ENCODE data around the gene NAV1. TPM values are rescaled to one million over a fixed set of nuclear protein-coding genes. Genes with fewer than 3 reads are reported as not detected.

The NAV1 gene
- polyA plus RNA-seq, 1 donor (not counting 4 experiments of a cell fraction or from before 2014, with no cell fraction given): 13.2 TPM

DNA sequence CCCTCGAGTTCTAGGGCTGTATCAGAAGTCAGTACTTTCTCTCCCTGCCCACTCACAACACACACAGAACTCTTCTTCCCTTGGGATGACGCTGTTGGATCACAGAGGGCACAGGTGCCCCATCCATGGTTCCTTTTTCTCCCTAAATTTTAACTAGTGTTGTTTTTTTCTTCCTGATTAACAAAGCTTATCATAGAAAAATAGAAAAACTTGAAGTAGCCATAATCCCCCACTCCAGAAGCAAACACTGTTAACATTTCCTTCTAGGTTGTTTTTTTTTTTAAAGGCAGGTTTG is 27.5 kb downstream of the NAV1 start:
- peaks cover 16% of the 10 kb centered on the region for H3K27me3 ChIP-seq (ENCODE audit: control insufficient read depth, extremely low read depth, insufficient read depth, low read length)
- no peaks in the 10 kb centered on the region for H3K4me1 ChIP-seq (ENCODE audit: control insufficient read depth, extremely low read depth, insufficient read depth, low read length)
- no peak overlapping the region for H2AFZ ChIP-seq (ENCODE audit: control insufficient read depth, low read length)
- H3K27ac ChIP-seq (ENCODE audit: control insufficient read depth, insufficient read depth, low read length): no peak overlapping the region
- no peaks in the 10 kb centered on the region for H4K20me1 ChIP-seq (ENCODE audit: control insufficient read depth, extremely low read depth, insufficient read depth, low read length)
- no peak overlapping the region for H3K9ac ChIP-seq (ENCODE audit: control insufficient read depth, extremely low read depth, insufficient read depth, low read length)
- no peak overlapping the region for H3K4me2 ChIP-seq (ENCODE audit: control insufficient read depth, extremely low read depth, insufficient read depth, low read depth, low read length)
- dilution Hi-C loops (cut with MboI; ENCODE audit: extremely low pct_ligation_motif_present, low sequenced_read_pairs): loop anchor here (25.0 kb wide), 2 partner anchors 121 to 221 kb away; no protein-coding TSS in a partner anchor
- H3K36me3 ChIP-seq (ENCODE audit: control insufficient read depth in 2 of 2, extremely low read depth in 1 of 2, insufficient read depth in 2 of 2, low read length in 2 of 2): no peaks in the 10 kb centered on the region
- no peaks in the 10 kb centered on the region for H3K79me2 ChIP-seq (ENCODE audit: control insufficient read depth, insufficient read depth, low read length)
- no peak for TF ChIP-seq EZH2 (IDR thresholded peaks at IDR 0.05; ENCODE audit: low read length)
- TF ChIP-seq, protein P1, sequence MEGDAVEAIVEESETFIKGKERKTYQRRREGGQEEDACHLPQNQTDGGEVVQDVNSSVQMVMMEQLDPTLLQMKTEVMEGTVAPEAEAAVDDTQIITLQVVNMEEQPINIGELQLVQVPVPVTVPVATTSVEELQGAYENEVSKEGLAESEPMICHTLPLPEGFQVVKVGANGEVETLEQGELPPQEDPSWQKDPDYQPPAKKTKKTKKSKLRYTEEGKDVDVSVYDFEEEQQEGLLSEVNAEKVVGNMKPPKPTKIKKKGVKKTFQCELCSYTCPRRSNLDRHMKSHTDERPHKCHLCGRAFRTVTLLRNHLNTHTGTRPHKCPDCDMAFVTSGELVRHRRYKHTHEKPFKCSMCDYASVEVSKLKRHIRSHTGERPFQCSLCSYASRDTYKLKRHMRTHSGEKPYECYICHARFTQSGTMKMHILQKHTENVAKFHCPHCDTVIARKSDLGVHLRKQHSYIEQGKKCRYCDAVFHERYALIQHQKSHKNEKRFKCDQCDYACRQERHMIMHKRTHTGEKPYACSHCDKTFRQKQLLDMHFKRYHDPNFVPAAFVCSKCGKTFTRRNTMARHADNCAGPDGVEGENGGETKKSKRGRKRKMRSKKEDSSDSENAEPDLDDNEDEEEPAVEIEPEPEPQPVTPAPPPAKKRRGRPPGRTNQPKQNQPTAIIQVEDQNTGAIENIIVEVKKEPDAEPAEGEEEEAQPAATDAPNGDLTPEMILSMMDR (optimal IDR thresholded peaks at IDR 0.05 in 1 of 3, IDR thresholded peaks at IDR 0.05 in 1 of 3, conservative IDR thresholded peaks at IDR 0.05 in 1 of 3; ENCODE audit: extremely low read depth in 1 of 3, insufficient read depth in 2 of 3, low read length in 3 of 3): no peak
- H3K9me3 ChIP-seq (ENCODE audit: control insufficient read depth, low read depth, low read length): no peaks in the 10 kb centered on the region
- no peak for DNase-seq (ENCODE audit: low read depth, low spot score)
- no peak overlapping the region for H3K4me3 ChIP-seq (ENCODE audit: control insufficient read depth in 2 of 3, extremely low read depth in 1 of 3, insufficient read depth in 2 of 3, low read depth in 1 of 3, low read length in 3 of 3)
- no peaks in the 10 kb centered on the region for H3K9me1 ChIP-seq (ENCODE audit: control insufficient read depth, extremely low read depth, insufficient read depth, low read length)
- FAIRE-seq: no peak

DNA sequence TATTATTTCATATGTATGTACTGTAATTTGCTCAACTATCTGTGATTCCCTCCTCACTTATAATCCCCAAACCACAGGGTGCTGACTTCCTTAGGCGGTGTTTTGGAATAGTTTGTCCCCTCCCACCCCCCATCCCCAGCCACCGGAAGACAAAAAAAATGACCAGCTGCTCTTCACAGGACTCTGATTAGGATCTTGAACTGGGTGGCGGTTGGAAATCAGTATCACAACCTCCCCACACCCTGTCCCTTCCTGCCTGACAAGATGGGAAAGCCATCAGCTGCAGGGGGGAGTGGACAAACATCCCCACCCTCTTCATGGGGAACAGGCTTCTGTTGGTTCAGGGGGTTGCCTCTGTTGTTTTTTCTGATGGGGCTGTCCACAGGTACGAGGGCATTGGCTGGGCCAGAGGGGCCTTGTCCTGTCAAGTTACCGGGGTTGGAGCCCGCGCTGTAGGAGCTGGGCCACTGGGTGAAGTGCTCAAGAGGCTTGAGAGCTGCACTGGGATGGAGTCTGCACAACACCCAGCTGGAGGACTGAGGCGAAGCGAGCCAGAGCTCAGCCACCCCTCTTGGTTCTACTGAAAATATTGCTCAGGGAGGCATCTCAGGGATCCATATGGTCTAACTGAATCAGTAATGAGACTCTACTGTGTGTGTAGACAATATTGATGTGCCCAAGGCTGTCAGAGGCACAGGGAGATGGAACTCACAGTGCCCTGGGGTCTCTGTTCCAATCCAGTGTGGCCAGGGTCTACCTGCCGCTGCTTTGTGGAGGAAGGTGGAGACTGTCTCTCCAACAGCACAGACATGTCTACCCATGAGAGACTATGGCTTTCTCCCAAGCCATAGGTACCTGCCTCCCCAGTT is 28.2 kb downstream of the NAV1 start:
- H3K36me3 ChIP-seq (ENCODE audit: control insufficient read depth in 2 of 2, extremely low read depth in 1 of 2, insufficient read depth in 2 of 2, low read length in 2 of 2): no peaks in the 10 kb centered on the region
- H3K27ac ChIP-seq (ENCODE audit: control insufficient read depth, insufficient read depth, low read length): no peak overlapping the region
- dilution Hi-C loops (cut with MboI; ENCODE audit: extremely low pct_ligation_motif_present, low sequenced_read_pairs): loop anchor here (25.0 kb wide), 2 partner anchors 120 to 220 kb away; no protein-coding TSS in a partner anchor
- H2AFZ ChIP-seq (ENCODE audit: control insufficient read depth, low read length): no peak overlapping the region
- no peak overlapping the region for H3K4me3 ChIP-seq (ENCODE audit: control insufficient read depth in 2 of 3, extremely low read depth in 1 of 3, insufficient read depth in 2 of 3, low read depth in 1 of 3, low read length in 3 of 3)
- DNase-seq (ENCODE audit: low read depth, low spot score): no peak
- H3K9me1 ChIP-seq (ENCODE audit: control insufficient read depth, extremely low read depth, insufficient read depth, low read length): no peaks in the 10 kb centered on the region
- no peaks in the 10 kb centered on the region for H3K79me2 ChIP-seq (ENCODE audit: control insufficient read depth, insufficient read depth, low read length)
- no peak for TF ChIP-seq EZH2 (IDR thresholded peaks at IDR 0.05; ENCODE audit: low read length)
- TF ChIP-seq, protein P1 (optimal IDR thresholded peaks at IDR 0.05 in 1 of 3, IDR thresholded peaks at IDR 0.05 in 1 of 3, conservative IDR thresholded peaks at IDR 0.05 in 1 of 3; ENCODE audit: extremely low read depth in 1 of 3, insufficient read depth in 2 of 3, low read length in 3 of 3): no peak
- H3K27me3 ChIP-seq (ENCODE audit: control insufficient read depth, extremely low read depth, insufficient read depth, low read length): peaks cover 16% of the 10 kb centered on the region
- no peak for FAIRE-seq
- H3K9me3 ChIP-seq (ENCODE audit: control insufficient read depth, low read depth, low read length): no peaks in the 10 kb centered on the region
- no peak overlapping the region for H3K9ac ChIP-seq (ENCODE audit: control insufficient read depth, extremely low read depth, insufficient read depth, low read length)
- no peaks in the 10 kb centered on the region for H4K20me1 ChIP-seq (ENCODE audit: control insufficient read depth, extremely low read depth, insufficient read depth, low read length)
- H3K4me1 ChIP-seq (ENCODE audit: control insufficient read depth, extremely low read depth, insufficient read depth, low read length): no peaks in the 10 kb centered on the region
- H3K4me2 ChIP-seq (ENCODE audit: control insufficient read depth, extremely low read depth, insufficient read depth, low read depth, low read length): no peak overlapping the region
